ENCODE measurements around the gene LRRN1. TPM values are rescaled to one million over a fixed set of nuclear protein-coding genes. Genes with fewer than 3 reads are reported as not detected.

LRRN1 gene
- total and polyA plus RNA-seq, 7 donors: 0.29 to 12.6 (median 5.1) TPM

DNA sequence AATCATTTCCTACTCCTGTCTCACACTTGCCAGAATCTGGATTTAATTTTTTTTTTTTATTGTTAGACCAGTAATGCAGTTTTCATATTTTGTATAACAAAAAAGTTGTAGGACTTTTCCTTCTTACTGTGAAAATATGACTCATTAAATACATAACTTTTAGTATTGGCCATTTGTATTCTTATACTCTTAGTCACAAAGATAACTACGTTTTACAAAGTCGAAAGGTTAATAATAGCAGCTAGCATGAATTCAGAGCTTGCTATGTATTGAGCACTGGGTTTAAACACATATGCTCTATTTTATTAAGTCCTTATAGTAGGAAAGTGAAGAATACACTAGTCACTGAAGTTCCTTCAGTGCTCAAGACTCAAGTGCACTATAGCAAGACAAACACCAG, 43.1 kb downstream of the LRRN1 start:
- Histone ChIP-seq H3K9me3 (peaks cover 7% of the 10 kb centered on the region), H3K27ac (no peak overlapping the region), H3K27me3 (ENCODE audit: insufficient read depth in 3 of 3, low read length in 2 of 3) (no peaks in the 10 kb centered on the region), H3K36me3 (ENCODE audit: insufficient read depth in 1 of 2, low read depth in 1 of 2) (peaks cover 0 to 17% of the 10 kb centered on the region in 2 donors), H3K4me3 (no peak overlapping the region), H3K4me1 (no peaks in the 10 kb centered on the region)
- TF ChIP-seq, protein P1, sequence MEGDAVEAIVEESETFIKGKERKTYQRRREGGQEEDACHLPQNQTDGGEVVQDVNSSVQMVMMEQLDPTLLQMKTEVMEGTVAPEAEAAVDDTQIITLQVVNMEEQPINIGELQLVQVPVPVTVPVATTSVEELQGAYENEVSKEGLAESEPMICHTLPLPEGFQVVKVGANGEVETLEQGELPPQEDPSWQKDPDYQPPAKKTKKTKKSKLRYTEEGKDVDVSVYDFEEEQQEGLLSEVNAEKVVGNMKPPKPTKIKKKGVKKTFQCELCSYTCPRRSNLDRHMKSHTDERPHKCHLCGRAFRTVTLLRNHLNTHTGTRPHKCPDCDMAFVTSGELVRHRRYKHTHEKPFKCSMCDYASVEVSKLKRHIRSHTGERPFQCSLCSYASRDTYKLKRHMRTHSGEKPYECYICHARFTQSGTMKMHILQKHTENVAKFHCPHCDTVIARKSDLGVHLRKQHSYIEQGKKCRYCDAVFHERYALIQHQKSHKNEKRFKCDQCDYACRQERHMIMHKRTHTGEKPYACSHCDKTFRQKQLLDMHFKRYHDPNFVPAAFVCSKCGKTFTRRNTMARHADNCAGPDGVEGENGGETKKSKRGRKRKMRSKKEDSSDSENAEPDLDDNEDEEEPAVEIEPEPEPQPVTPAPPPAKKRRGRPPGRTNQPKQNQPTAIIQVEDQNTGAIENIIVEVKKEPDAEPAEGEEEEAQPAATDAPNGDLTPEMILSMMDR (IDR thresholded peaks at IDR 0.05): no peak
- ATAC-seq (no peak), DNase-seq (no peak)
- intact Hi-C loops (cut with DNase I): no loop called here
- WGBS, 3 donors: 83 to 96% (median 90%) methylated on average over 2 of the region's 2 CpGs

GRCh38 chr3:3847994-3848922, 49.0 kb downstream of the LRRN1 start:
- no peak for DNase-seq
- intact Hi-C loops (cut with DNase I): no loop called here
- Histone ChIP-seq H3K27ac (no peak overlapping the region), H3K27me3 (ENCODE audit: insufficient read depth in 3 of 3, low read length in 2 of 3) (no peaks in the 10 kb centered on the region), H3K4me1 (no peaks in the 10 kb centered on the region), H3K4me3 (no peak overlapping the region), H3K36me3 (ENCODE audit: insufficient read depth in 1 of 2, low read depth in 1 of 2) (peaks cover 0 to 22% of the 10 kb centered on the region in 2 donors), H3K9me3 (no peaks in the 10 kb centered on the region)
- TF ChIP-seq, protein P1 (IDR thresholded peaks at IDR 0.05): no peak
- no peak for ATAC-seq
- WGBS, 3 donors: 87 to 92% (median 88%) methylated on average over 8 of the region's 8 CpGs

GRCh38 chr3:3848923-3849275, 49.7 kb downstream of the LRRN1 start:
- ATAC-seq (no peak), DNase-seq (no peak)
- Histone ChIP-seq H3K36me3 (ENCODE audit: insufficient read depth in 1 of 2, low read depth in 1 of 2) (peaks cover 0 to 22% of the 10 kb centered on the region in 2 donors), H3K4me1 (no peaks in the 10 kb centered on the region), H3K4me3 (no peak overlapping the region), H3K9me3 (no peaks in the 10 kb centered on the region), H3K27me3 (ENCODE audit: insufficient read depth in 3 of 3, low read length in 2 of 3) (no peaks in the 10 kb centered on the region), H3K27ac (no peak overlapping the region)
- intact Hi-C loops (cut with DNase I): no loop called here
- WGBS, 3 donors: 79 to 83% (median 79%) methylated on average over 8 of the region's 8 CpGs
- TF ChIP-seq, protein P1 (IDR thresholded peaks at IDR 0.05): no peak

DNA sequence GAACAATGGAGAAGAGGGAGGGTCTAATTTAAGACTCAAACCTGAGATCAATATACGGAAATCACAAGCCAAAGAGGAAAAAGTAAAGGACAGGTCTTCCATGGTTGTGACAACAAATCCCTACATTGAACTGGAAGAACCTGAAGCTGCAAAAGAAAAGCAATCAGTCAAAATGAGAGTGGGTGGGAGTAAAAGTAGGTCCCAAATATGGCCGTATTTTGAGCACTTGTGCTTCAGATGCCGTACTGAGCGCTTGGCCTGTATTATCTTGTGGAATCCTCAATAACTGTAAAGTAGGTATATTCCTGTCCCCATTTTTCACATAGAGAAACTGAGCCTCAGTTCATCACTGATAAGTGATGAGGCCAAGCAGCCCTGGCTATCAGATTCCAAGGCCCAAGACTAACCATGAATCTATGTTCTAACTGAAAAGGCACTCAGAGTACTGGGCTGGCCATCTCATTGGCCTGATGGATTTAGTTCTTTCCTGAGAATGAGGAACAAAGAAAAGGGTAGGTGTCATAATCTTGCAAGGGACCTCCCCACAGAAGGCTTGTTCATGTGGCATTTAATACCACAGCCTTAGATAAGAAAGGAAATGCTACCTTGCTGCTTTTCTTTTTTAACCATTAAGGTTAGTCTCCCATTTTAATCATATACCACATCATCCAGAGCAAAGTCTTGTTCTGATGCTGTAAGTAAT, 52.5 kb downstream of the LRRN1 start:
- Histone ChIP-seq H3K9me3 (no peaks in the 10 kb centered on the region), H3K4me1 (no peaks in the 10 kb centered on the region), H3K27me3 (ENCODE audit: insufficient read depth in 3 of 3, low read length in 2 of 3) (no peaks in the 10 kb centered on the region), H3K4me3 (no peak overlapping the region), H3K36me3 (ENCODE audit: insufficient read depth in 1 of 2, low read depth in 1 of 2) (peaks cover 0 to 8% of the 10 kb centered on the region in 2 donors), H3K27ac (no peak overlapping the region)
- WGBS, 3 donors: 96 to 99% (median 98%) methylated on average over 4 of the region's 4 CpGs
- intact Hi-C loops (cut with DNase I): no loop called here
- DNase-seq (no peak), ATAC-seq (no peak)
- TF ChIP-seq, protein P1 (IDR thresholded peaks at IDR 0.05): no peak
